HG03045 (cell line): ENCODE measurements around the gene NFYC.
"Not testable (repeated sequence)": the region's sequence is repeated elsewhere in the genome, so short reads cannot be mapped to it uniquely, and the experiment has no call there.

Source experiments
- ATAC-seq: cut with Tn5 transposase; IDR thresholded peaks from one replicate; pipeline ENCODE4 v1.9.1; 2021; ENCODE audit warnings: mild to moderate bottlenecking, moderate library complexity; ENCODE audit not compliant: unreplicated experiment

The NFYC gene

GRCh38 chr1:40664791-40665190, 26.7 kb upstream of the NFYC start:
- no peak for ATAC-seq

DNA sequence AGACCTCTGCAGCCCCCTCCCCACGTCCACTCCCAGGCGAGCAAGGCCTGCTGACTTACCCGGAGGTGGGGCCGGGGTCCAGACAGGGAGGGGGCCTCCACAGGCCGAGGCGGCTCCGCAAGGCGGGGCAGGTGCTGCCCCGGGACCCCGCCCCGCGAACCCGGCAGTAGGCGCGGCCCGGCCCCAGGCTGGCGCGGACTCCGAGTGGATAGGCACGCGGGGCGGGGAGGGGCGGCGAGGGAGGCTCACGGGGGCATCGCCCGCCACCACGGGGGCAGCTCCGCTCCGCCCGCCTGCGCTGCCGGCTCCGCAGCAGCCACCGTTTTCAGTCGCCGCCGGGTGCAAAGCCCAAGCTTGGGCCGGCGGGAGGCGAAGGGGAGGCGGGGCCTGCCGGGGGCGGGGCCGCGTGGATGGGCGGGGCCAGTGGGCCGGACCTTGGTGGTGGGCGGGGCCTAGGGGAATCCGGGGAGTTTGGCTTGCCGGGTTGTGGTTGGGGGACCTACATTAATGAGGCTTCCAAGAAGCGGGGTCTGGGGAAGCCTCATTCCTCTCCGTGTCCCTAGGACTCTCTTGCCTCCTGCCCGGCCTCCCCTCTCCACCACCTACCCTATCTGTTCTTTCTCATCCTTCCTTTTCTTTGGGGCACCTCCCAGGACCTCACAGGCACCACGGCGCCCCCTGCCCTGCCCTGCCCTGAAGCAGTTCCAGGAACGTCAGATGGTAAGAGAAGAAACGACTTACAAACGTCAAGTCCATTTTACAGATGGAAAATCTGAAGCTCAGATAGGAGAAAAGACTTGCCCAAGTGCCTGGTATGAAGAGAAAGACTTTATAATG, 26.0 kb upstream of the NFYC start, which contains the start of gene RIMS3:
Gene RIMS3, minus strand, starts transcription at position 348 of the 837 bp plus-strand sequence. CDS start 23,757 bp downstream, outside the sequence.
- peak; percentile 71 for ATAC-seq

GRCh38 chr1:40668769-40669525, 22.6 kb upstream of the NFYC start:
- ATAC-seq: peak; percentile 70

- no peak for ATAC-seq
Measured at GRCh38 chr1:40673452-40673851, 18.1 kb upstream of the NFYC start.

DNA sequence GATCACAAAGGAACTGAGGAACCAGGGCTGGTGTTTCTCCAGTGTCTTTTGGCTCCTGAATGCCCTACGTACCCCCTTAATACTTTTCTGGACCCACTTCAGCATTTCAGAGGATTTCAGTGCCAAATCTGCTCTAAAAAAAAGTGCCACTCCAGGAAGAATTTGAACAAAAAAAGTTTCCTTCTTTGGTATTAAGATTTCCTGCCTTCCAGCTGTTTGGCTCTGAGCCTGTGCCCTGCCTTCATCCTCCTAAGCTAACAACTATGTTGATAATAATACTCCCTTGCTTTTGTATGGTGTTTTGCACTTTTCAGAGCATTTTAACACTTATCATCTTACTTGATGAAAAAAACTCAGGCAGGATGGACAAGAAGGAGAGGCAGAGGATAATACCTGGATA, 15.0 kb upstream of the NFYC start:
- no peak for ATAC-seq

GRCh38 chr1:40679165-40679953, 12.1 kb upstream of the NFYC start:
- ATAC-seq: no peak

- no peak for ATAC-seq
Measured at GRCh38 chr1:40684669-40685068, 6.8 kb upstream of the NFYC start.

DNA sequence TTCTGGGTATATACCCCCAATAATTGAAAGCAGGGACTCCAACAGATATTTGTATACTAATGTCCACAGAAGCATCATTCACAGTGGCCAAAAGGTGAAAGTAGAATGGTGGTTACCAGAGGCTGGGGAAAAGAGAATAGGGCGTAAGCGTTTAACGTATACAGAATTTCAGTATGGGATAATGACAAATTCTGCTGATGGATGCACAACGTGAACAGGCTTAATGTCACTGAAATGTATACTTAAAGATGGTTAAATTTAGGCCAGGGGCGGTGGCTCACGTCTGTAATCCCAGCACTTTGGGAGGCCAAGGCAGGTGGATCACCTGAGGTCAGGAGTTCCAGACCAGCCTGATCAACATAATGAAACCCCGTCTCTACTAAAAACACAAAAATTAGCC, 4.4 kb upstream of the NFYC start:
- ATAC-seq: no peak

GRCh38 chr1:40687661-40688060, 3.8 kb upstream of the NFYC start:
- ATAC-seq: no peak

DNA sequence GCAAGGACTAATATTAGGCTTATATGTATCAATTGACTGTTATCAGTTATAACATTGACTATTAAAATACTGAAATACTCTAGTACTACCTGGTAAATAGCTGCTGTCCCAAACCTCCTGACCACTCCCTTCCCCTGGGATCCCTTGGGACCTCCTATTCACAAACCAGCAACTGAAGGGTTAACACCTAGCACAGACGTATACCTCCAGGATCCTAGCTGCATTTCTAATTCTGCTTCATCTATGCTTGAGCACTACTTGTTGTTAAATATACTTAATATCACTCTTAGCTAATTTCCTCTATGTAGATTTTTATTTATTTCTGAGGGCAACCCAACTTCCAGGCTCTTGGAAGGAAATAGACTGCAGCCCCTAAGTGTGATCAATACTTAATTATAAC, 1.8 kb upstream of the NFYC start:
- no peak for ATAC-seq

- no peak for ATAC-seq
Measured at GRCh38 chr1:40690771-40691537, 550 bp upstream of the NFYC start.

DNA sequence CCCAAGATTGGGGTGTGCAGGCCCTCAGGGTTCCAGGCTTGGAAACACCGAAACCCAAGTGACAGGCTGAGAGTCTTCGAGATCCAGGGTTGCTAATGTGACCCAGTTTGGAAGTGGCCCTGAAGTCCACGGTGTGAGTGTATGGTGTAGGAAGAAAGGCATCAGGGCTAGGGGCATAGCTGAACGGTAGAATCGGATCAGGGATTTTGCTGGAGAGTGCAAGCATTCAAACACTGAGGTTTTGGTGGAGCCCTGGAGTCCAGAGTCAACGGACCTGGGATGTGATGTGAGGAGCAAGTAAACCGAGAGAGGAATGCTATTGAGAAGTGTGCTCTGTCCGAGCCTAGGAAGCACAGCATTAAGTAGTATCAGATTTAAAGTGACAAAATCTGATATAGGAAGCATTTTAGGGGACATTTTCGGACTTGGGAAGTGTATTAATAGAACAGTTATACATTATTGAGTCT, 958 bp downstream of the NFYC start:
- no peak for ATAC-seq

GRCh38 chr1:40693425-40693824, 1.9 kb downstream of the NFYC start:
- no peak for ATAC-seq

GRCh38 chr1:40694353-40694874, 2.9 kb downstream of the NFYC start:
- ATAC-seq: no peak

DNA sequence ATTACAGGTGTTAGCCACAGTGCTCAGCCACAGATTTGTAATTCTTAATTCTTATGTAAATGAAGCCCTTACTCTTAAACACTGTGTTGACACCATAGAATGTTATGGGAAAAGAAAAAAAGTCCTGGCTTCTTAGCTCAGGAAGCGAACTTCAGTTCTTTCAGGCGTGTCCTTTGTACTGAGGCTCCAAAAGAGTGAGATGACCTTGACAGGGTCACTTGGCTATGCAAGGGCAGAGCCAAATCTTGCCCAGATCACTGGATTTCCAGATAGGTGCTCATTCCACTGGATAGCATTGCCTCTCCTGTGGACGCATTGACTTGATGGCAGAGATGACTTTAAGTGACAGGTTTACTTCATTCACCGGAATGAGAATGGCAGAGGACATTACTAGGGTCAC, 4.8 kb downstream of the NFYC start:
- no peak for ATAC-seq

GRCh38 chr1:40697436-40697835, 5.9 kb downstream of the NFYC start:
- ATAC-seq: no peak

DNA sequence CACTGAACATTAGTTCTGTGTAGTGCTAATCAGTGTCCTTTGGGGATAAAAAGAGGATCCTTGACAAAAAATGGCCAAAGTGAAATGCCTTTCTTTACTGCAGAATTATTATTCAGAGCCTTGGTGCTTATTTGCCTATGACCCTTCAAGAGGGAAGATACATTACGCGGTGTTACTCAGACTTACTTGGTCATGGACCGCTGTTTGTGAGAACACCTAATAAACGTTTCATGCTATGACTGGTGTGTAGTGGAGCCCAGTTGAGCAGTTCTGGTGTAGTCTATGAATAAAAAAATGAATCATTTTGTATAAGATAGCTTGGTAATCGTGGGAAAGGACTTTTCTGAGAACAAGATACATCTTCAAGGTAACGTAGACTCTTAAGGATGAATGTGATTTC, 8.3 kb downstream of the NFYC start:
- ATAC-seq: peak; percentile 67

DNA sequence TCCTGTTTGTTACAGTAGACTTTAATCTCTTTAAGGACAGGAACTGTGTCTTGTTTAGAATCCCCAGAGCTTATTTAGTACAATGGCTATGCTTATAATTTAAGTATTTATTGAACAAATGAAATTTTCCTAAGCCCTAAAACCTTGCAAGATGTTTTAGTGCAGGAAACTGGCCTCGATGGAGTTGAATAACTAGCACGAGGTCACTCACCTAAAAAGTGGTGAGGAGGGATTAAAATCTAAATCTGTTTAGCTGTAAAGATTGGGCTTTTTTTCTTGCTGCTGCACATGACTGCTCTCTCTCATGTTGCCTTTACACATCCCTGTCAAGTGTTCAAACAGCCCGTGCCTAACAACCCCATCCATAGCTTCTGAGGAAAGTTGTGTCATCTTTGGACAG, 10.2 kb downstream of the NFYC start:
- ATAC-seq: no peak

- ATAC-seq: not testable (repeated sequence)
Measured at GRCh38 chr1:40702810-40703209, 11.3 kb downstream of the NFYC start.

GRCh38 chr1:40703316-40703715, 11.8 kb downstream of the NFYC start:
- ATAC-seq: no peak
